Neutrophil (primary cell): ENCODE results near the gene CDH3.

ENCODE experiments used
- H3K27ac ChIP-seq: fragments of 200-600 bp; sonication (generic); 2 replicates; pipeline ENCODE4 v1.5.1; 2016; ENCODE audit warnings: mild to moderate bottlenecking, moderate library complexity
- H3K27me3 ChIP-seq: fragments of 200-600 bp; sonication (generic); 2 replicates; pipeline ENCODE4 v1.6.0; 2016; ENCODE audit warnings: mild to moderate bottlenecking
- H3K36me3 ChIP-seq: fragments of 200-600 bp; sonication (generic); 2 replicates; pipeline ENCODE4 v1.5.1; 2017
- H3K4me1 ChIP-seq, 2 experiments: fragments of 200-600 bp in 1 of 2; sonication (generic) in 1 of 2; 1 replicate in 1 of 2; 2 replicates in 1 of 2; pipeline versions ENCODE4 v1.5.1 to v1.6.1; 2013 to 2016; ENCODE audit warnings: low read depth in 1 of 2, low read length in 1 of 2, mild to moderate bottlenecking in 1 of 2, moderate library complexity in 1 of 2; ENCODE audit not compliant: control insufficient read depth in 1 of 2, insufficient read depth in 1 of 2
- H3K4me3 ChIP-seq, 2 experiments: fragments of 200-600 bp in 1 of 2; sonication (generic) in 1 of 2; 1 replicate in 1 of 2; 2 replicates in 1 of 2; pipeline ENCODE4 v1.5.1; 2013 to 2016; ENCODE audit warnings: low read depth in 1 of 2, low read length in 1 of 2, mild to moderate bottlenecking in 1 of 2, moderate library complexity in 1 of 2
- H3K9me3 ChIP-seq: fragments of 200-600 bp; sonication (generic); 2 replicates; pipeline ENCODE4 v1.5.1; 2016
- CTCF ChIP-seq: fragments of 200-600 bp; sonication (generic); IDR thresholded peaks from 2 replicates; pipeline ENCODE4 v1.5.1; 2016; ENCODE audit warnings: antibody characterized with exemption

CDH3 gene

GRCh38 chr16:68722119-68723024 lies 77.3 kb downstream of the CDH3 start:
- Histone ChIP-seq H3K9me3 (no peaks in the 10 kb centered on the region), H3K36me3 (no peaks in the 10 kb centered on the region)
- TF ChIP-seq CTCF, result no peak

GRCh38 chr16:68724797-68725196 lies 79.7 kb downstream of the CDH3 start:
- no peak overlapping the region for H3K4me3 ChIP-seq
- no peaks in the 10 kb centered on the region for H3K36me3 ChIP-seq
- H3K4me1 ChIP-seq, result no peaks in the 10 kb centered on the region
- no peaks in the 10 kb centered on the region for H3K27me3 ChIP-seq
- H3K27ac ChIP-seq, result no peak overlapping the region
- H3K9me3 ChIP-seq, result no peaks in the 10 kb centered on the region
- TF ChIP-seq CTCF, result no peak

More at GRCh38 chr16:68722119-68723024, 77.3 kb downstream of the CDH3 start:
- H3K4me3 ChIP-seq, result no peak overlapping the region
- H3K4me1 ChIP-seq, result no peaks in the 10 kb centered on the region
- no peaks in the 10 kb centered on the region for H3K27me3 ChIP-seq
- H3K27ac ChIP-seq, result no peak overlapping the region

- no peak for TF ChIP-seq CTCF
- no peak overlapping the region for H3K27ac ChIP-seq
- H3K9me3 ChIP-seq, result no peaks in the 10 kb centered on the region
- H3K36me3 ChIP-seq, result no peaks in the 10 kb centered on the region
- H3K27me3 ChIP-seq, result no peaks in the 10 kb centered on the region
- no peaks in the 10 kb centered on the region for H3K4me1 ChIP-seq
- no peak overlapping the region for H3K4me3 ChIP-seq
These were observed 83.4 kb downstream of the CDH3 start for GRCh38 chr16:68728523-68728922.

- H3K4me1 ChIP-seq, result no peaks in the 10 kb centered on the region
- no peak overlapping the region for H3K4me3 ChIP-seq
- no peak for TF ChIP-seq CTCF
- H3K9me3 ChIP-seq, result no peaks in the 10 kb centered on the region
- no peak overlapping the region for H3K27ac ChIP-seq
- no peaks in the 10 kb centered on the region for H3K36me3 ChIP-seq
- peaks cover 23% of the 10 kb centered on the region for H3K27me3 ChIP-seq
These were observed 86.5 kb downstream of the CDH3 start for GRCh38 chr16:68731637-68732036.

- Histone ChIP-seq H3K36me3 (no peaks in the 10 kb centered on the region), H3K27me3 (peaks cover 29% of the 10 kb centered on the region), H3K4me1 (peaks cover 3 to 4% of the 10 kb centered on the region in 2 experiments), H3K9me3 (no peaks in the 10 kb centered on the region), H3K27ac (no peak overlapping the region), H3K4me3 (no peak overlapping the region)
- TF ChIP-seq CTCF, result no peak
These were observed 87.1 kb downstream of the CDH3 start for GRCh38 chr16:68732042-68732680.
